Measurements from ENCODE around the gene SCAMP2. TPM values are rescaled to one million over a fixed set of nuclear protein-coding genes. Genes with fewer than 3 reads are reported as not detected.
A peak's percentile ranks its signal among the peaks of the same experiment; 100 is the strongest.

Gene SCAMP2
- total and polyA plus RNA-seq, 4 donors = 16.0 to 69.4 (median 45.4) TPM

DNA sequence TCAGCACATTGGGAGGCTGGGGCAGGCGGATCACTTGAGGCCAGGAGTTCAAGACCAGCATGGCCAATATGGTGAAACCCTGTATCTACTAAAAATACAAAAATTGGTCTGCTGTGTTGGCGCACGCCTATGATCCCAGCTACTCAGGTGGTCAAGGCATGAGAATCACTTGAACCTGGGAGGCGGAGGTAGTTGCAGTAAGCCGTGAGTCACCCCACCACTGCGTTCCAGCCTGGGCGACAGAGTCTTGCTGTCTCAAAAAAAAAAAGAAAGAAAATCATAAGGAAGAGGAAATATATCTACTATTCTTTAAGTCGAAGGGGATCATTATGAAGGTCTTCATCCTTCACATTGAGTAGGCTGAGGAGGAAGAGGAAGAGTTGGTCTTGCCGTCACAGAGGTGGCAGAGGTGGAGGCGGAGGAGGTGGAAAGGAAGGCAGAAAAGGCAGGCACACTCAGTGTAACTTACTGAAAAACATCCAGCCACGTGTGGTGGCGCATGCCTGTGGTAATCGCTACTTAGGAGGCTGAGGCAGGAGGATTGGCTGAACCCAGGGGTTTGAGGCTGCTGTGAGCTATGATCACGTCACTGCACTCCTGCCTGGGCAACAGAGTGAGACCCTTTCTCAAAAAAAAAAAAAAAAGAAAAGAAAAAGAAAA lies 77.1 kb downstream of the SCAMP2 start:
- H3K4me3 ChIP-seq (ENCODE audit: low read depth, low read length) = no peak overlapping the region
- peaks cover 50% of the 10 kb centered on the region for H3K36me3 ChIP-seq (ENCODE audit: control insufficient read depth, insufficient read depth, low read length)
- peaks cover 28% of the 10 kb centered on the region for H3K4me1 ChIP-seq (ENCODE audit: control insufficient read depth, insufficient read depth, low read length)
- H3K27ac ChIP-seq (ENCODE audit: low read depth, low read length) = no peak overlapping the region
- DNase-seq (ENCODE audit: low read depth in 4 of 6, low spot score in 6 of 6) = no peak
- 96% methylated on average over 5 of the region's 14 CpGs for WGBS (ENCODE audit: insufficient coverage)
- H3K27me3 ChIP-seq (ENCODE audit: control insufficient read depth, insufficient read depth, low read length) = no peaks in the 10 kb centered on the region
- no peaks in the 10 kb centered on the region for H3K9me3 ChIP-seq (ENCODE audit: control insufficient read depth, insufficient read depth, low read length)

DNA sequence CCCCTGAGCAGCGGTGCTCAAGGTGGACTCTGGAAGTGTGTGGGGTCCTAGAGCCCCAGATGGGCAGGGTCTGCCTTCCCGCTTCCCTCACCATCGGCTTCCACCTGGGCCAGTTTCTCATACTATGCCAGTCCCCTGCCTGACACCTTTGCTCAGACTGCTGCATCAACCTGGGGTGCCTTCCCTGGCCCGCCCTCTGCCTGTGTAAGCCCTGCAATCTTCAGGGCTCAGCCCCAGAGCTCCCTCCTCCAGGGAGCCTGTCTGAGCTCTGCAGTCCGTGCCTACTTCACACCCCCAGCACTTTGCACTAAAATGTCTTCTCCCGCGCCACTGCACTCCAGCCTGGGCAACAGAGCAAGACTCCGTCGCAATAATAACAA lies 78.2 kb downstream of the SCAMP2 start:
- Histone ChIP-seq H3K36me3 (ENCODE audit: control insufficient read depth, insufficient read depth, low read length) (peaks cover 47% of the 10 kb centered on the region), H3K27ac (ENCODE audit: low read depth, low read length) (no peak overlapping the region), H3K27me3 (ENCODE audit: control insufficient read depth, insufficient read depth, low read length) (no peaks in the 10 kb centered on the region), H3K9me3 (ENCODE audit: control insufficient read depth, insufficient read depth, low read length) (no peaks in the 10 kb centered on the region), H3K4me1 (ENCODE audit: control insufficient read depth, insufficient read depth, low read length) (peaks cover 35% of the 10 kb centered on the region), H3K4me3 (ENCODE audit: low read depth, low read length) (no peak overlapping the region)
- 83% methylated on average over 5 of the region's 9 CpGs for WGBS (ENCODE audit: insufficient coverage)
- DNase-seq (ENCODE audit: low read depth in 4 of 6, low spot score in 6 of 6) = no peak

DNA sequence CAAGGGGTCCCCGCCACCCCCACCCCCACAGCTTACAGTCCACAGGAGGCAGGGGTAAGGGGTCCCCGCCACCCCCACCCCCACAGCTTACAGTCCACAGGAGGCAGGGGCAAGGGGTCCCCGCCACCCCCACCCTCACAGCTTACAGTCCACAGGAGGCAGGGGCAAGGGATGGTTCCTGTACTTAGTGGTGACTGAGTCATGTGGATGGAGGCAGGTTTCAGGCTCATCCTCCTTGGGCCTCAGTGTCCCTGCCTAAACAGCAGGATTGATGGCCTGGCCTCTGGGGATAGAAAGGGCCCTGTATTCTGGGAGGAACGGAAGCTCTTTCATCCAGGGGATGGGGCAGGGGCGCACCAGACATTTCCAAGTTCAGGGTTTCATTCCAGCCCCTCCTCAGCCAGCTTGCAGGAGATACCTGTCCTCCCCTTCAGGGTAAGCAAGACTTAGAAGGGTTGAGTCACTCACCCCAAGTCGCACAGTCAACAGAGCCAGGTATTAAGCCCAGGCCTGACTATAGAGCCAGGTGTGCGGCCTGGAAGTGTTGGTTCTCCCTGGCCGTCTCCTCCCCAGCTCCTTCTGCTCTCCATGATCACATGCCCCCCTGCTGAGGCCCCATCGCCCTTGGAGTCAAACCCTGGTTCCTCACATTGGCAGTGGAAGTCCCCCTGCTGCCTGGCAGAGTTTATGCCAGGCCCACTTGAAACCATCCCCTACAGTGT lies 78.8 kb downstream of the SCAMP2 start:
- DNase-seq (ENCODE audit: low read depth in 4 of 6, low spot score in 6 of 6) = no peak
- Histone ChIP-seq H3K27ac (ENCODE audit: low read depth, low read length) (no peak overlapping the region), H3K27me3 (ENCODE audit: control insufficient read depth, insufficient read depth, low read length) (no peaks in the 10 kb centered on the region), H3K4me3 (ENCODE audit: low read depth, low read length) (no peak overlapping the region), H3K9me3 (ENCODE audit: control insufficient read depth, insufficient read depth, low read length) (no peaks in the 10 kb centered on the region), H3K4me1 (ENCODE audit: control insufficient read depth, insufficient read depth, low read length) (peaks cover 36% of the 10 kb centered on the region), H3K36me3 (ENCODE audit: control insufficient read depth, insufficient read depth, low read length) (peaks cover 47% of the 10 kb centered on the region)
- WGBS (ENCODE audit: insufficient coverage) = 85% methylated on average over 5 of the region's 9 CpGs

Small RNAs within 50 kb of the gene (small RNA-seq; reads per million reads assigned to genes)
- gene CPLX3 (ENCODE audit: low replicate concordance) (not detected), gene MIR6882 (ENCODE audit: low replicate concordance) (0.30 reads per million, percentile 28 among the genes with 10 or more reads in this experiment)

Other genes with a start within 250 kb of the SCAMP2 start
- 10 to 100 TPM; 13.8 to 16.5 TPM for gene EDC3, start 177.3 kb downstream of the SCAMP2 start, total RNA-seq
- 10 to 100 TPM; 39.5 to 41.3 TPM for gene EDC3, start 177.3 kb downstream of the SCAMP2 start, polyA plus RNA-seq (ENCODE audit: insufficient read length in 2 of 2)
- gene CYP1A1, start 147.8 kb downstream of the SCAMP2 start, total RNA-seq = under 1 TPM; 0.33 to 0.89 TPM
- gene CYP1A1, start 147.8 kb downstream of the SCAMP2 start, polyA plus RNA-seq (ENCODE audit: insufficient read length in 2 of 2) = 1 to 10 TPM; 1.2 to 1.6 TPM
- not detected for gene CYP1A2, start 124.5 kb downstream of the SCAMP2 start, total RNA-seq
- gene CYP1A2, start 124.5 kb downstream of the SCAMP2 start, polyA plus RNA-seq (ENCODE audit: insufficient read length in 2 of 2) = under 1 TPM in 1 of 2 donors, not detected in 1; 0.29 TPM
- gene CSK, start 91.3 kb downstream of the SCAMP2 start, total RNA-seq = 10 to 100 TPM; 20.1 to 26.6 TPM
- 10 to 100 TPM; 79.2 to 79.4 TPM for gene CSK, start 91.3 kb downstream of the SCAMP2 start, polyA plus RNA-seq (ENCODE audit: insufficient read length in 2 of 2)
- under 1 TPM in 1 of 2 donors, not detected in 1; 0.11 TPM for gene LMAN1L, start 60.5 kb downstream of the SCAMP2 start, total RNA-seq
- gene LMAN1L, start 60.5 kb downstream of the SCAMP2 start, polyA plus RNA-seq (ENCODE audit: insufficient read length in 2 of 2) = under 1 TPM in 1 of 2 donors, not detected in 1; 0.29 TPM
- gene CPLX3, start 46.7 kb downstream of the SCAMP2 start, total RNA-seq = under 1 TPM; 0.11 to 0.20 TPM
- gene CPLX3, start 46.7 kb downstream of the SCAMP2 start, polyA plus RNA-seq (ENCODE audit: insufficient read length in 2 of 2) = under 1 TPM; 0.57 to 0.68 TPM
- gene ULK3, start 30.2 kb downstream of the SCAMP2 start, total RNA-seq = 10 to 100 TPM; 35.8 to 41.8 TPM
- gene ULK3, start 30.2 kb downstream of the SCAMP2 start, polyA plus RNA-seq (ENCODE audit: insufficient read length in 2 of 2) = 10 to 100 TPM; 75.0 to 88.9 TPM
- gene MPI, start 16.7 kb upstream of the SCAMP2 start, total RNA-seq = 10 to 100 TPM; 38.5 to 64.5 TPM
- gene MPI, start 16.7 kb upstream of the SCAMP2 start, polyA plus RNA-seq (ENCODE audit: insufficient read length in 2 of 2) = 10 to 100 TPM; 74.7 to 80.7 TPM
- gene FAM219B, start 33.5 kb upstream of the SCAMP2 start, total RNA-seq = 100 to 1,000 TPM in 1 of 2 donors, 10 to 100 TPM in 1; 67.0 to 105 TPM
- gene FAM219B, start 33.5 kb upstream of the SCAMP2 start, polyA plus RNA-seq (ENCODE audit: insufficient read length in 2 of 2) = 10 to 100 TPM; 70.3 to 84.9 TPM
- 100 to 1,000 TPM in 1 of 2 donors, 10 to 100 TPM in 1; 58.1 to 107 TPM for gene COX5A, start 64.7 kb upstream of the SCAMP2 start, total RNA-seq
- gene COX5A, start 64.7 kb upstream of the SCAMP2 start, polyA plus RNA-seq (ENCODE audit: insufficient read length in 2 of 2) = 100 to 1,000 TPM; 343 to 354 TPM
- gene RPP25, start 83.4 kb upstream of the SCAMP2 start, total RNA-seq = 1 to 10 TPM; 5.6 to 7.1 TPM
- gene RPP25, start 83.4 kb upstream of the SCAMP2 start, polyA plus RNA-seq (ENCODE audit: insufficient read length in 2 of 2) = 10 to 100 TPM; 13.4 to 15.1 TPM
- 10 to 100 TPM; 28.4 to 56.0 TPM for gene SCAMP5, start 122.2 kb upstream of the SCAMP2 start, total RNA-seq
- 100 to 1,000 TPM; 151 to 178 TPM for gene SCAMP5, start 122.2 kb upstream of the SCAMP2 start, polyA plus RNA-seq (ENCODE audit: insufficient read length in 2 of 2)
- 10 to 100 TPM in 1 of 2 donors, 1 to 10 TPM in 1; 6.3 to 12.4 TPM for gene PPCDC, start 150.2 kb upstream of the SCAMP2 start, total RNA-seq
- gene PPCDC, start 150.2 kb upstream of the SCAMP2 start, polyA plus RNA-seq (ENCODE audit: insufficient read length in 2 of 2) = 10 to 100 TPM in 1 of 2 donors, 1 to 10 TPM in 1; 6.3 to 10.8 TPM

All from spinal cord (tissue), 10 donors.